Hepatocyte (in vitro differentiated cells): ENCODE measurements around the gene SEPTIN10. TPM values are rescaled to one million over a fixed set of nuclear protein-coding genes. Genes with fewer than 3 reads are reported as not detected.

Experiments
- DNase-seq: peaks from one replicate; pipeline ENCODE4 v3.0.0-alpha.2; 2016; ENCODE audit warnings: low spot score
- H2AFZ ChIP-seq: fragments of 200-600 bp; sonication (generic); 2 replicates; pipeline ENCODE4 v1.6.0; 2016; ENCODE audit warnings: antibody characterized with exemption, mild to moderate bottlenecking
- H3K27ac ChIP-seq: fragments of 200-600 bp; sonication (generic); 2 replicates; pipeline ENCODE4 v1.5.1; 2016; ENCODE audit warnings: mild to moderate bottlenecking
- H3K27me3 ChIP-seq: fragments of 200-600 bp; sonication (generic); 2 replicates; pipeline ENCODE4 v1.6.1; 2016
- H3K36me3 ChIP-seq: fragments of 200-600 bp; sonication (generic); replicated peaks from 2 replicates; pipeline ENCODE4 v1.5.1; 2016; ENCODE audit warnings: low read depth; ENCODE audit not compliant: insufficient read depth
- H3K4me1 ChIP-seq: fragments of 200-600 bp; sonication (generic); 2 replicates; pipeline ENCODE4 v1.5.1; 2016; ENCODE audit warnings: mild to moderate bottlenecking, moderate library complexity; ENCODE audit not compliant: insufficient read depth
- H3K4me2 ChIP-seq: fragments of 200-600 bp; sonication (generic); 2 replicates; pipeline ENCODE4 v1.6.0; 2016
- H3K4me3 ChIP-seq: fragments of 200-600 bp; sonication (generic); 2 replicates; pipeline ENCODE4 v1.5.1; 2016; ENCODE audit warnings: mild to moderate bottlenecking
- H3K79me2 ChIP-seq: fragments of 200-600 bp; sonication (generic); 2 replicates; pipeline ENCODE4 v1.6.0; 2017; ENCODE audit warnings: mild to moderate bottlenecking
- H3K9me2 ChIP-seq: fragments of 200-600 bp; sonication (generic); replicated peaks from 2 replicates; pipeline ENCODE4 v1.6.0; 2017; ENCODE audit warnings: mild to moderate bottlenecking; ENCODE audit not compliant: insufficient read depth
- H3K9me3 ChIP-seq: fragments of 200-600 bp; sonication (generic); 2 replicates; pipeline ENCODE4 v1.5.1; 2016; ENCODE audit warnings: low read depth, mild to moderate bottlenecking
- H4K20me1 ChIP-seq: fragments of 200-600 bp; sonication (generic); 2 replicates; pipeline ENCODE4 v1.6.0; 2016; ENCODE audit warnings: mild to moderate bottlenecking; ENCODE audit not compliant: insufficient read depth, poor library complexity, severe bottlenecking
- EZH2 ChIP-seq: fragments of 200-600 bp; sonication (generic); IDR thresholded peaks from 2 replicates; pipeline ENCODE4 v1.6.1; 2016; ENCODE audit warnings: antibody characterized with exemption, mild to moderate bottlenecking, borderline replicate concordance
- EZH2phosphoT487 ChIP-seq: fragments of 200-600 bp; sonication (generic); IDR thresholded peaks from one replicate; pipeline ENCODE4 v1.6.1; 2018; ENCODE audit warnings: antibody characterized with exemption, mild to moderate bottlenecking, low read depth, moderate library complexity; ENCODE audit not compliant: unreplicated experiment, severe bottlenecking
- WGBS: methylation state at CpG from one replicate; pipeline ENCODE4 v1.1.6; 2016; ENCODE audit warnings: low lambda C conversion rate; ENCODE audit errors: missing lambda C conversion rate; 5-methylcytosine and 5-hydroxymethylcytosine counted together
- polyA plus RNA-seq: library from polyadenylated mRNA; unstranded; fragments of >200 nt; fragmentation: Nextera tagmentation; extraction: Ambion mirVana; gene quantifications from 2 replicates; pipeline ENCODE4 v1.2.1, GENCODE V29; 2016
- total RNA-seq: library from RNA; depleted of rRNA; stranded (reverse); fragments of >200 nt; gene quantifications from 2 replicates; pipeline ENCODE4 v1.2.3, GENCODE V29; 2014
- TF ChIP-seq, protein P1 (sequence below): fragments of 200-600 bp; sonication (generic); IDR thresholded peaks from 2 replicates; pipeline ENCODE4 v1.5.1; 2016; ENCODE audit warnings: antibody characterized with exemption, mild to moderate bottlenecking; ENCODE audit not compliant: poor library complexity

The SEPTIN10 gene
- total and polyA plus RNA-seq, 2 experiments from 2014 or later = 38.7 to 58.7 TPM

DNA sequence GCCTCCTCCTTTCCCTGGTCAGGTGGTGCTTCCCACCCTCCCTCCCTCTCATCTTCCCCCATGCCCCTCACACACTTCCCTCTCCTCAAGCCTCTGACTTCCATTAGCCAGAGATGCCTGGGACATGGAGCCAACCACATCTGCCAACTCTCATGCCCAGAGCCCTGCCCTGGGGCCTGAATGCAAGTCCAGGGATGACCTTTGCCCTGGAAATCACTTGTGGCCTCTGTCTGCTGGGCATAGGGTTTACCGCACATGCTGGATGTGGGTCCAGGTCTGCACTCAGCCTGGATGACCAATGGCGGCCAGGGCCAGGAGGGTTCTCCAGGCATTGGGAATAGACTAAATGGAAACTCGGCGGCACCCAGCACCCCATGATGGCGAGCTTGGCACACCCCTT lies 98.9 kb downstream of the SEPTIN10 start:
- no peak for TF ChIP-seq EZH2
- no peak for TF ChIP-seq EZH2phosphoT487
- TF ChIP-seq, protein P1, sequence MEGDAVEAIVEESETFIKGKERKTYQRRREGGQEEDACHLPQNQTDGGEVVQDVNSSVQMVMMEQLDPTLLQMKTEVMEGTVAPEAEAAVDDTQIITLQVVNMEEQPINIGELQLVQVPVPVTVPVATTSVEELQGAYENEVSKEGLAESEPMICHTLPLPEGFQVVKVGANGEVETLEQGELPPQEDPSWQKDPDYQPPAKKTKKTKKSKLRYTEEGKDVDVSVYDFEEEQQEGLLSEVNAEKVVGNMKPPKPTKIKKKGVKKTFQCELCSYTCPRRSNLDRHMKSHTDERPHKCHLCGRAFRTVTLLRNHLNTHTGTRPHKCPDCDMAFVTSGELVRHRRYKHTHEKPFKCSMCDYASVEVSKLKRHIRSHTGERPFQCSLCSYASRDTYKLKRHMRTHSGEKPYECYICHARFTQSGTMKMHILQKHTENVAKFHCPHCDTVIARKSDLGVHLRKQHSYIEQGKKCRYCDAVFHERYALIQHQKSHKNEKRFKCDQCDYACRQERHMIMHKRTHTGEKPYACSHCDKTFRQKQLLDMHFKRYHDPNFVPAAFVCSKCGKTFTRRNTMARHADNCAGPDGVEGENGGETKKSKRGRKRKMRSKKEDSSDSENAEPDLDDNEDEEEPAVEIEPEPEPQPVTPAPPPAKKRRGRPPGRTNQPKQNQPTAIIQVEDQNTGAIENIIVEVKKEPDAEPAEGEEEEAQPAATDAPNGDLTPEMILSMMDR = no peak
- no peak overlapping the region for H2AFZ ChIP-seq
- H3K79me2 ChIP-seq = no peaks in the 10 kb centered on the region
- H3K27me3 ChIP-seq = no peaks in the 10 kb centered on the region
- H3K27ac ChIP-seq = no peak overlapping the region
- no peak overlapping the region for H3K4me3 ChIP-seq
- WGBS = 100% methylated on average over 5 of the region's 5 CpGs
- no peaks in the 10 kb centered on the region for H4K20me1 ChIP-seq
- DNase-seq = no peak
- H3K4me1 ChIP-seq = no peaks in the 10 kb centered on the region
- no peaks in the 10 kb centered on the region for H3K9me3 ChIP-seq
- H3K9me2 ChIP-seq = no peaks in the 10 kb centered on the region
- no peak overlapping the region for H3K4me2 ChIP-seq
- H3K36me3 ChIP-seq = no peaks in the 10 kb centered on the region

DNA sequence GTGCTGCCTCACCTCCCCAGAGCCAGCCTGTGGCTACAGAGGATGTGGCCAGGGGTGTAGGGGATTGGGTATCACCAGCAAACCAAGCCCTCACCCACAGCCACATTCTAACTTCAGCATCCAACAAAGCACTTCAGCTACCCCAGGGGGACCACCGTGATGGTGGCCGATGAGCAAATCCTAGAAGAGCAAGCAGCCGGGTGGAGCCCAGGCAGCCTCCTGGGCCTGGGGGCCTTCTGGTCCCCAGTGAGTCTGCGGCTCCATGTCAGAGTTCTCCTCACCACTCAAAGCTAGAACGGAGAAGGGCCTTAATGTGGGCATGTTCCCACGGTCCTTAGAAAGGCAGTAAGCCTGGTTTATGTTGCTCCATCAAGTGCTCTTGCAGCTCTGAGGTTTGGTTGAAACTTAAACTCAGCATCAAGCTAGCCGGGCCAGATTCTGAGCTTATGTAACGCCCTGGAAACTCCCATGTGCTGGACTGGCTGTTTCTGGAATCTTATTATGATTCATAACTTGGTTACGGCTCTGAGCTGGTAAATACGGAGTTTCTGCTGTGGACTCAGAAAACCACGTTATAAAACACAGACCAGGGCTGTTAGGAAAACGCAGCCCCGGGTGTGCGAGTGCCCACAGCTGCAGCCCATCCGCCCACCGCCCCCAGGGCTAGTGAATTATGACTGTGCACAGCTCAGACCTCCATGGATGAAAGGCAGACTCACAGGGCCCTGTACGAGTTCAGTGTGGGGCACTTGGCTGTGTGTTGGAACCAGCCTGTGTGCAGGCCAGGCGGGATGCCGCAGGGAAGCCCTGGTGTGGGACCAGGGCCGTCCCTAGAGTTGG lies 99.8 kb downstream of the SEPTIN10 start:
- Histone ChIP-seq H3K27ac (no peak overlapping the region), H2AFZ (no peak overlapping the region), H3K9me2 (no peaks in the 10 kb centered on the region), H4K20me1 (no peaks in the 10 kb centered on the region), H3K36me3 (no peaks in the 10 kb centered on the region), H3K4me2 (peak overlapping the region; percentile 20), H3K27me3 (no peaks in the 10 kb centered on the region), H3K79me2 (no peaks in the 10 kb centered on the region), H3K4me3 (no peak overlapping the region), H3K9me3 (no peaks in the 10 kb centered on the region), H3K4me1 (no peaks in the 10 kb centered on the region)
- 65% methylated on average over 20 of the region's 20 CpGs for WGBS
- DNase-seq = peak; percentile 64
- TF ChIP-seq, protein P1 = no peak
- no peak for TF ChIP-seq EZH2phosphoT487

DNA sequence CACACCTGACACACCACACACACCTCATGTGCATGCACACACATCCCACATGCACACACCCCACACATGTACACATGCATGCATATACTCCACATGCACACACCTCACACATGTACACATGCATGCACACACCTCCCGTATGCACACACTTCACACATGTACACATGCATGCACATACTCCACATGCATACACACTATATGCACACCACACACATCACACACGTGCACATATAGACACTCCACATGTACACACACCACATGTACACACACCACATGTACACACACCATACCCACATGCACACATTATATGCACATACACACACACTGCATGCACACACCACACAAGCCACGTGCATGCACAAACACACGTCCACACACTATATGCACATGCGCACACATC lies 100.5 kb downstream of the SEPTIN10 start:
- Histone ChIP-seq H2AFZ (no peak overlapping the region), H3K79me2 (no peaks in the 10 kb centered on the region), H3K4me3 (no peak overlapping the region), H3K4me2 (no peak overlapping the region), H3K27me3 (no peaks in the 10 kb centered on the region), H3K4me1 (no peaks in the 10 kb centered on the region), H3K9me2 (no peaks in the 10 kb centered on the region), H3K36me3 (no peaks in the 10 kb centered on the region), H3K27ac (no peak overlapping the region), H3K9me3 (no peaks in the 10 kb centered on the region), H4K20me1 (no peaks in the 10 kb centered on the region)
- WGBS = 94% methylated on average over 5 of the region's 5 CpGs
- TF ChIP-seq EZH2 (no peak), EZH2phosphoT487 (no peak)
- TF ChIP-seq, protein P1 = no peak
- no peak for DNase-seq
